SIG-M5 treated with dmso at 0.1 percent for 504 hours (cell line): ENCODE results near the gene TULP4.

Source experiments
- DNase-seq: peaks from one replicate; lab custom pipeline; 2025; ENCODE audit not compliant: unreplicated experiment; lab: John Stamatoyannopoulos, UW

Gene TULP4

GRCh38 chr6:158414851-158415262 is 102.6 kb downstream of the TULP4 start:
- no peak for DNase-seq

- DNase-seq, result no peak
These were observed 103.4 kb downstream of the TULP4 start for GRCh38 chr6:158415666-158416065.

GRCh38 chr6:158416883-158417759 is 104.9 kb downstream of the TULP4 start:
- DNase-seq, result no peak

GRCh38 chr6:158417760-158418098 is 105.5 kb downstream of the TULP4 start:
- DNase-seq, result no peak

- DNase-seq, result peak; percentile 31
These were observed 106.2 kb downstream of the TULP4 start for GRCh38 chr6:158418501-158418900.

GRCh38 chr6:158419339-158419909 is 107.2 kb downstream of the TULP4 start:
- DNase-seq, result no peak

- DNase-seq, result no peak
These were observed 109.1 kb downstream of the TULP4 start for GRCh38 chr6:158421381-158421780.

GRCh38 chr6:158422629-158423238 is 110.5 kb downstream of the TULP4 start:
- no peak for DNase-seq

- DNase-seq, result no peak
These were observed 118.8 kb downstream of the TULP4 start for GRCh38 chr6:158431036-158431435.

GRCh38 chr6:158431560-158431959 is 119.3 kb downstream of the TULP4 start:
- DNase-seq, result no peak

GRCh38 chr6:158437571-158437970 is 125.3 kb downstream of the TULP4 start:
- no peak for DNase-seq

- DNase-seq, result no peak
These were observed 126.0 kb downstream of the TULP4 start for GRCh38 chr6:158438226-158438625.

GRCh38 chr6:158439255-158439654 is 127.0 kb downstream of the TULP4 start:
- DNase-seq, result peak; percentile 31

- no peak for DNase-seq
These were observed 129.5 kb downstream of the TULP4 start for GRCh38 chr6:158441716-158442215.

GRCh38 chr6:158442306-158442705 is 130.0 kb downstream of the TULP4 start:
- no peak for DNase-seq

GRCh38 chr6:158445426-158446085 is 133.3 kb downstream of the TULP4 start:
- no peak for DNase-seq

GRCh38 chr6:158448856-158449255 is 136.6 kb downstream of the TULP4 start:
- DNase-seq, result no peak

- no peak for DNase-seq
These were observed 139.9 kb downstream of the TULP4 start for GRCh38 chr6:158452191-158452590.

GRCh38 chr6:158457131-158457530 is 144.9 kb downstream of the TULP4 start:
- no peak for DNase-seq

GRCh38 chr6:158457616-158458278 is 145.5 kb downstream of the TULP4 start:
- no peak for DNase-seq

- no peak for DNase-seq
These were observed 147.5 kb downstream of the TULP4 start for GRCh38 chr6:158459726-158460125.
